GM12891 (cell line): ENCODE data around the gene PALM3.

ENCODE experiments used
- PAX5 ChIP-seq: IDR thresholded peaks from 2 replicates; pipeline ENCODE4 v1.6.1; 2011; ENCODE audit warnings: low read length, moderate library complexity, mild to moderate bottlenecking; ENCODE audit not compliant: insufficient read depth, severe bottlenecking
- POLR2A ChIP-seq: IDR thresholded peaks from 2 replicates; pipeline ENCODE4 v1.6.1; 2011; ENCODE audit warnings: low read depth, low read length, control low read depth
- POLR2AphosphoS5 ChIP-seq: IDR thresholded peaks from 2 replicates; pipeline ENCODE4 v1.6.1; 2011; ENCODE audit warnings: low read depth, low read length, control low read depth
- POU2F2 ChIP-seq: IDR thresholded peaks from 2 replicates; pipeline ENCODE4 v1.6.1; 2011; ENCODE audit warnings: low read depth, mild to moderate bottlenecking, control low read depth, low read length, moderate library complexity
- SPI1 ChIP-seq: IDR thresholded peaks from 2 replicates; pipeline ENCODE4 v1.6.1; 2011; ENCODE audit warnings: low read depth, low read length, control low read depth
- TAF1 ChIP-seq: IDR thresholded peaks from 2 replicates; pipeline ENCODE4 v1.6.1; 2011; ENCODE audit warnings: low read depth, low read length, control low read depth

DNA sequence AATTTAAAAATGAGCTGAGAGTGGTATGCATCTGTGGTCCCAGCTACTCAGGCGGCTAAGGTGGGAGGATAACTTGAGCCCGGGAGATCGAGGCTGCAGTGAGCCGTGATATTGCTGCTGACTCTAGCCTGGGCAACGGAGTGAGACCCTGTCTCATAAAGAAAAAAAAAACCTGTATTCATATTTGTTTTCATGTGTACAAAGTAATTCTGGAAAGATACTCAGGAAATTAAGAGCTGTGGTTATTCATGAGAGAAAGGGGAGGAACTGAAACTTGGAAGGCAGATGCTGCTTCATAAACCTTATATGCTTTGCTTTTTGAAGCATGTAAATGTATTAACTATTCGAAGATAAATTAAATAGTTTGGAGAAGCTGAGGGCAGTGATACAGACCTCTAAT, 42.8 kb downstream of the PALM3 start:
- no peak for TF ChIP-seq POLR2AphosphoS5
- TF ChIP-seq POLR2A, result no peak
- TF ChIP-seq TAF1, result no peak
- peak; percentile 94 for TF ChIP-seq SPI1
- no peak for TF ChIP-seq PAX5
- no peak for TF ChIP-seq POU2F2
